DND-41 (cell line): ENCODE results near the gene TIRAP.

Experiments
- ATAC-seq: fragments of 200-7000 bp; cut with Tn5 transposase; 3 replicates; pipeline ENCODE4 v1.9.1; 2021; ENCODE audit warnings: low read depth; ENCODE audit not compliant: insufficient read depth
- DNase-seq: peaks from one replicate; pipeline ENCODE4 v3.0.0-alpha.2; 2020
- H2AFZ ChIP-seq: 2 replicates; pipeline ENCODE4 v1.6.0; 2012; ENCODE audit warnings: low read depth, low read length
- H3K27ac ChIP-seq: 2 replicates; pipeline ENCODE4 v1.5.1; 2012; ENCODE audit warnings: low read length, inconsistent platforms
- H3K27me3 ChIP-seq: fragments of 200-600 bp; sonication (generic); 2 replicates; pipeline ENCODE4 v1.6.0; 2012; ENCODE audit warnings: low read length, mild to moderate bottlenecking, inconsistent platforms; ENCODE audit not compliant: insufficient read depth, poor library complexity
- H3K36me3 ChIP-seq: 2 replicates; pipeline ENCODE4 v1.5.1; 2012; ENCODE audit warnings: low read length, inconsistent platforms; ENCODE audit not compliant: insufficient read depth
- H3K4me1 ChIP-seq: 2 replicates; pipeline ENCODE4 v1.5.1; 2012; ENCODE audit warnings: mild to moderate bottlenecking, low read length; ENCODE audit not compliant: insufficient read depth
- H3K4me2 ChIP-seq: 2 replicates; pipeline ENCODE4 v1.6.0; 2012; ENCODE audit warnings: mild to moderate bottlenecking, moderate library complexity, low read length, inconsistent platforms; ENCODE audit not compliant: insufficient read depth
- H3K4me3 ChIP-seq, 2 experiments: fragments of 200-600 bp in 1 of 2; shearing (Covaris generic) in 1 of 2; 2 replicates each; pipeline ENCODE4 v1.5.1; 2012 to 2016; ENCODE audit warnings: inconsistent platforms in 2 of 2, low read length in 2 of 2, mild to moderate bottlenecking in 2 of 2, low read depth in 1 of 2, moderate library complexity in 1 of 2
- H3K79me2 ChIP-seq: 2 replicates; pipeline ENCODE4 v1.6.0; 2012; ENCODE audit warnings: low read length, inconsistent platforms; ENCODE audit not compliant: insufficient read depth
- H3K9ac ChIP-seq: 2 replicates; pipeline ENCODE4 v1.6.0; 2012; ENCODE audit warnings: low read depth, mild to moderate bottlenecking, inconsistent platforms, low read length, moderate library complexity
- H3K9me3 ChIP-seq: 2 replicates; pipeline ENCODE4 v1.5.1; 2012; ENCODE audit warnings: low read length, moderate library complexity, mild to moderate bottlenecking, inconsistent platforms; ENCODE audit not compliant: insufficient read depth, severe bottlenecking
- H4K20me1 ChIP-seq: 2 replicates; pipeline ENCODE4 v1.6.0; 2012; ENCODE audit warnings: low read length; ENCODE audit not compliant: insufficient read depth
- CTCF ChIP-seq: IDR thresholded peaks from 2 replicates; pipeline ENCODE4 v1.5.1; 2012; ENCODE audit warnings: borderline replicate concordance, low read length, moderate library complexity, mild to moderate bottlenecking; ENCODE audit not compliant: poor library complexity, severe bottlenecking; ENCODE audit errors: extremely low read depth
- EZH2 ChIP-seq: IDR thresholded peaks from 3 replicates; pipeline ENCODE4 v1.6.1; 2012; ENCODE audit warnings: borderline replicate concordance, low read depth, mild to moderate bottlenecking, moderate library complexity, low read length, inconsistent platforms; ENCODE audit not compliant: severe bottlenecking

The TIRAP gene

GRCh38 chr11:126328444-126328843, 45.6 kb downstream of the TIRAP start:
- no peak for DNase-seq
- H3K4me2 ChIP-seq = no peak overlapping the region
- TF ChIP-seq CTCF (no peak), EZH2 (no peak)
- no peak overlapping the region for H3K4me3 ChIP-seq
- H3K9ac ChIP-seq = no peak overlapping the region
- H3K27me3 ChIP-seq = no peaks in the 10 kb centered on the region
- H3K27ac ChIP-seq = peak overlapping the region; percentile 23; the same call in 1 of the 2 replicates
- H2AFZ ChIP-seq = no peak overlapping the region
- H3K9me3 ChIP-seq = no peaks in the 10 kb centered on the region
- 0 out of 2 replicates have a peak, but pooled peaks cover 2% of the 10 kb centered on the region for H3K4me1 ChIP-seq
- H3K36me3 ChIP-seq = peaks cover 19% of the 10 kb centered on the region
- peaks cover 2% of the 10 kb centered on the region; the same call in 1 of the 2 replicates for H4K20me1 ChIP-seq
- H3K79me2 ChIP-seq = no peaks in the 10 kb centered on the region
- ATAC-seq = peak; percentile 50

- Histone ChIP-seq H2AFZ (no peak overlapping the region), H4K20me1 (peaks cover 2% of the 10 kb centered on the region; the same call in 1 of the 2 replicates), H3K4me3 (no peak overlapping the region), H3K4me2 (no peak overlapping the region), H3K9me3 (no peaks in the 10 kb centered on the region), H3K27me3 (no peaks in the 10 kb centered on the region), H3K36me3 (peaks cover 22% of the 10 kb centered on the region), H3K4me1 (0 out of 2 replicates have a peak, but pooled peaks cover 2% of the 10 kb centered on the region), H3K9ac (no peak overlapping the region), H3K27ac (no peak overlapping the region; the same call in 1 of the 2 replicates), H3K79me2 (no peaks in the 10 kb centered on the region)
- TF ChIP-seq EZH2 (no peak), CTCF (no peak)
- DNase-seq (no peak), ATAC-seq (no peak)
Measured at GRCh38 chr11:126328938-126329643, 46.2 kb downstream of the TIRAP start.

GRCh38 chr11:126329644-126330211, 46.8 kb downstream of the TIRAP start:
- no peak overlapping the region for H3K9ac ChIP-seq

More at GRCh38 chr11:126329644-126330211, 46.8 kb downstream of the TIRAP start:
- DNase-seq (no peak), ATAC-seq (no peak)
- Histone ChIP-seq H4K20me1 (peaks cover 2% of the 10 kb centered on the region; the same call in 1 of the 2 replicates), H3K27me3 (no peaks in the 10 kb centered on the region), H3K4me3 (no peak overlapping the region), H3K27ac (no peak overlapping the region), H3K4me2 (no peak overlapping the region), H2AFZ (no peak overlapping the region), H3K79me2 (no peaks in the 10 kb centered on the region), H3K9me3 (no peaks in the 10 kb centered on the region), H3K4me1 (0 out of 2 replicates have a peak, but pooled peaks cover 2% of the 10 kb centered on the region), H3K36me3 (peaks cover 24% of the 10 kb centered on the region)
- TF ChIP-seq CTCF (no peak), EZH2 (no peak)
